ENCODE data around the gene TLCD1. TPM values are rescaled to one million over a fixed set of nuclear protein-coding genes. Genes with fewer than 3 reads are reported as not detected.

TLCD1 gene
- total RNA-seq, 1 donor from 2014 or later = 8.2 TPM

GRCh38 chr17:28763804-28764266 lies 37.8 kb upstream of the TLCD1 start:
- Mint-ChIP-seq H3K27me3 (ENCODE audit: unreplicated experiment) (no peaks in the 10 kb centered on the region), H3K27ac (ENCODE audit: unreplicated experiment) (no peak overlapping the region), H3K9me3 (ENCODE audit: unreplicated experiment) (peaks cover 6% of the 10 kb centered on the region), H3K4me3 (ENCODE audit: unreplicated experiment) (no peak overlapping the region), H3K36me3 (ENCODE audit: unreplicated experiment) (no peaks in the 10 kb centered on the region), H3K4me1 (ENCODE audit: low read depth, unreplicated experiment) (no peaks in the 10 kb centered on the region)
- peak; percentile 79 for DNase-seq
- peak; percentile 95 for TF ChIP-seq CTCF (IDR thresholded peaks at IDR 0.05; ENCODE audit: partially characterized antibody, unreplicated experiment)

- no peak for TF ChIP-seq CTCF (IDR thresholded peaks at IDR 0.05; ENCODE audit: partially characterized antibody, unreplicated experiment)
- Mint-ChIP-seq H3K4me3 (ENCODE audit: unreplicated experiment) (no peak overlapping the region), H3K27ac (ENCODE audit: unreplicated experiment) (no peak overlapping the region), H3K4me1 (ENCODE audit: low read depth, unreplicated experiment) (no peaks in the 10 kb centered on the region), H3K36me3 (ENCODE audit: unreplicated experiment) (no peaks in the 10 kb centered on the region), H3K27me3 (ENCODE audit: unreplicated experiment) (no peaks in the 10 kb centered on the region), H3K9me3 (ENCODE audit: unreplicated experiment) (peaks cover 6% of the 10 kb centered on the region)
- no peak for DNase-seq
These were observed 37.2 kb upstream of the TLCD1 start for GRCh38 chr17:28763137-28763799.

DNA sequence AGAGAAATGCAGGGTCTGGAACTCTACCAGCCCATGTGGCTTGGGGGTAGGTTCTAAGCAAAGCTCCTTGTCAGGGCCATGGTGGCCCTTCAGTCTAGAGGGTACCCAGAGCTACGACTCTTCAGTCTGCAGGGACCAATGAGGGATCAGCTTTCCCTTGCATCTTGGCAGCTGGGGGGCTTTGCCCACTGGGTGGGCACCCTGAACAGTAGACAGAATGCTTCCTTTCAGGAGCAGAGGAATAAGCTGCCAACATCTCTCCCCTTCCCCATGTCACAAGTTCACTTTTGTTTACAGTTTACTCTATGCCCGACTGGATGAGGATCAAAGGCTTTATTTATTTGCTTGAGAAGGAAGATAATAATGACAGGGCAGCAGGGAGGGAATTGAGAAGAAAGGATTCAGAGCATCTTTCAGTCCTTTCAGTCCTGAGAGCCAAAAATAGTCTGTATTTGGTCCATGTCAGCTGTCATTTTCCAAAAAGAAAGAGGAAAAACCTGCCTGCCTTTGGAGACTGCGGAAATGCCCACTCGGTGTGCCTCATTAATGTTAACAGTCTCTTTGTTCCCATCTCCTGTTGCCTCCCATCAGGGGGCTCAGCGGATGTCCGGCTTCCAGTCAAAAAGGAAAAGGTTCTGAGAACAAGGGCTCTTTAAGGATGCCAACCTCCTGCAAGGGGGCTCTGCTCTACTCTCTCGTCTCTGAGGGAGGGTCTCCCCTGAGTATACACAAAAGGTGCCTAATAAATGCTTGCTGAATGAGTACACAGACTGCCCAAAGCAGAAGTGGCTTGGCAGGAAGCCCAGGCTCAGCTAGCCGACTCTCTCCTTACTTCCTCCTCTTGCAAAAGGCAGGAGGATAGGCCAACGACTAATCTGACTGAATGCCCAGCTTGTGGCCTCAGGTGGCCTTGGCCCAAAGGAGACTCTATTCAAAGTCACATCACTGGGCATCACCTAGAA lies 34.8 kb upstream of the TLCD1 start:
- H3K36me3 Mint-ChIP-seq (ENCODE audit: unreplicated experiment) = peaks cover 8% of the 10 kb centered on the region
- no peaks in the 10 kb centered on the region for H3K4me1 Mint-ChIP-seq (ENCODE audit: low read depth, unreplicated experiment)
- H3K27me3 Mint-ChIP-seq (ENCODE audit: unreplicated experiment) = peaks cover 3% of the 10 kb centered on the region
- peaks cover 12% of the 10 kb centered on the region for H3K9me3 Mint-ChIP-seq (ENCODE audit: unreplicated experiment)
- TF ChIP-seq CTCF (IDR thresholded peaks at IDR 0.05; ENCODE audit: partially characterized antibody, unreplicated experiment) = no peak
- no peak for DNase-seq
- no peak overlapping the region for H3K4me3 Mint-ChIP-seq (ENCODE audit: unreplicated experiment)
- peak overlapping the region; percentile 12 for H3K27ac Mint-ChIP-seq (ENCODE audit: unreplicated experiment)

- TF ChIP-seq CTCF (IDR thresholded peaks at IDR 0.05; ENCODE audit: partially characterized antibody, unreplicated experiment) = no peak
- H3K27ac Mint-ChIP-seq (ENCODE audit: unreplicated experiment) = no peak overlapping the region
- H3K4me3 Mint-ChIP-seq (ENCODE audit: unreplicated experiment) = no peak overlapping the region
- peaks cover 8% of the 10 kb centered on the region for H3K36me3 Mint-ChIP-seq (ENCODE audit: unreplicated experiment)
- H3K9me3 Mint-ChIP-seq (ENCODE audit: unreplicated experiment) = peaks cover 16% of the 10 kb centered on the region
- H3K4me1 Mint-ChIP-seq (ENCODE audit: low read depth, unreplicated experiment) = no peaks in the 10 kb centered on the region
- H3K27me3 Mint-ChIP-seq (ENCODE audit: unreplicated experiment) = peaks cover 3% of the 10 kb centered on the region
- DNase-seq = no peak
These were observed 33.3 kb upstream of the TLCD1 start for GRCh38 chr17:28759256-28759865.

Measured in glutamatergic neuron (in vitro differentiated cells).